Osteoblast (primary cell): Measurements from ENCODE around the gene TMEM185B. TPM values are rescaled to one million over a fixed set of nuclear protein-coding genes. Genes with fewer than 3 reads are reported as not detected.

Experiments used
- DNase-seq: peaks from one replicate; pipeline ENCODE4 v3.0.0; 2011; ENCODE audit warnings: low spot score, mixed read lengths; ENCODE audit not compliant: insufficient read length; ENCODE audit errors: missing footprints
- H2AFZ ChIP-seq: 2 replicates; pipeline ENCODE4 v1.6.0; 2011; ENCODE audit warnings: mild to moderate bottlenecking, low read length
- H3K27ac ChIP-seq: 2 replicates; pipeline ENCODE4 v1.5.1; 2011; ENCODE audit warnings: mild to moderate bottlenecking, low read depth, low read length, moderate library complexity
- H3K27me3 ChIP-seq: 2 replicates; pipeline ENCODE4 v1.6.0; 2012; ENCODE audit warnings: mild to moderate bottlenecking, control low read depth, inconsistent platforms, low read length, moderate library complexity; ENCODE audit not compliant: insufficient read depth
- H3K36me3 ChIP-seq: 2 replicates; pipeline ENCODE4 v1.5.1; 2011; ENCODE audit warnings: mild to moderate bottlenecking, low read length, control low read depth, moderate library complexity; ENCODE audit not compliant: insufficient read depth
- H3K4me1 ChIP-seq: 2 replicates; pipeline ENCODE4 v1.5.1; 2011; ENCODE audit warnings: mild to moderate bottlenecking, low read length, control low read depth, moderate library complexity; ENCODE audit not compliant: insufficient read depth
- H3K4me2 ChIP-seq: 2 replicates; pipeline ENCODE4 v1.6.0; 2011; ENCODE audit warnings: mild to moderate bottlenecking, low read length; ENCODE audit not compliant: insufficient read depth
- H3K4me3 ChIP-seq: fragments of 200-600 bp; sonication (generic); 3 replicates; pipeline ENCODE4 v1.5.1; 2012; ENCODE audit warnings: mild to moderate bottlenecking, low read length, inconsistent platforms; ENCODE audit not compliant: insufficient read depth
- H3K79me2 ChIP-seq: 2 replicates; pipeline ENCODE4 v1.6.0; 2012; ENCODE audit warnings: mild to moderate bottlenecking, low read length, control low read depth, inconsistent platforms; ENCODE audit not compliant: insufficient read depth
- H3K9me3 ChIP-seq: 2 replicates; pipeline ENCODE4 v1.5.1; 2011; ENCODE audit warnings: low read depth, low read length, control low read depth
- H4K20me1 ChIP-seq: 2 replicates; pipeline ENCODE4 v1.6.0; 2012; ENCODE audit warnings: mild to moderate bottlenecking, low read length, control low read depth; ENCODE audit not compliant: insufficient read depth
- total RNA-seq: library from RNA; depleted of rRNA; stranded (reverse); fragments of >200 nt; gene quantifications from 2 replicates; pipeline ENCODE4 v1.2.3, GENCODE V29; 2012
- TF ChIP-seq, protein P1 (sequence below): IDR thresholded peaks from 2 replicates; pipeline ENCODE4 v1.5.1; 2011; ENCODE audit warnings: mild to moderate bottlenecking, low read depth, low read length, moderate library complexity; ENCODE audit errors: extremely low read depth

The TMEM185B gene
- total RNA-seq, 1 donor, result 46.7 TPM

DNA sequence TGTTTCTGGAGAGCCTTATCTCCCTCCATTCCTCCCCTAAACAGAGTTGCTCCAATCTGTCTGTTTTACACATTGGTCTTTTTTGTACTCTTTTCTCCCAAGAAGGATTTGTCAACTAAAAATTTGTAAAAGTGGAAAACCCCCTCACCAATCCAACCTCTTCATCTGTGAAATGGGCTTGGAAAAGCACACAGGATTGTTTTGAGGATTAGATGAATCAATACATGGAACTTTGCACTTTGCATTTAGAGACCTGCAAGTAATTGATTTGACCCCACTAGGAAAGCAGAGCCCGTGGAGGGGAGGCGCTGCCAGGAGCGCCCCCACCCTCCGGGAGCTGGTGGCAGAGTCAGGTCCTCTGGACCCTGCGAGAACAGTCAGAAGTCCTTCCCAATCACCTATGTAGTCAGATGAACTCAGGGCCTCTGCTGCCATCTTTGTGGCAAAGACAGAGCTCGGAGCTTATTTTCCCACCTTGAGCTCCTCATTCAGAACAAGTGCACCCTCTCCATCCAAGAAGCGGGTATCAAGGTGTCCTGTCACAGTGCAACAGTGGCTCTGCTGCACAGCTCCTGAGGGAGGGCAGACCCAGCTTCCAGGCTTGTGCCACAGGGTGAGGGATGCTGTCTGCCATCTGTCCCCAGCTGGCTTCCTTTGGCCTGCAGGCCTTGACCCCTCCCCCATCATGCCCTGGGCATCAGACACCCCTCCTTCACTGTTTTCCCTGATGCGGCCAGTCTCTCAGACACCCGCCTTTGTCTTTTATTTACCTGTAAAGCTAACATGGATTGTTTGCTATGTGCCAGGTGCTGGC is 1.7 kb upstream of the TMEM185B start:
- H3K4me2 ChIP-seq, result no peak overlapping the region
- no peak overlapping the region for H2AFZ ChIP-seq
- DNase-seq, result peak; percentile 27
- H3K9me3 ChIP-seq, result no peaks in the 10 kb centered on the region
- no peaks in the 10 kb centered on the region for H3K36me3 ChIP-seq
- no peak overlapping the region for H3K4me3 ChIP-seq
- peaks cover 22% of the 10 kb centered on the region for H3K4me1 ChIP-seq
- TF ChIP-seq, protein P1, sequence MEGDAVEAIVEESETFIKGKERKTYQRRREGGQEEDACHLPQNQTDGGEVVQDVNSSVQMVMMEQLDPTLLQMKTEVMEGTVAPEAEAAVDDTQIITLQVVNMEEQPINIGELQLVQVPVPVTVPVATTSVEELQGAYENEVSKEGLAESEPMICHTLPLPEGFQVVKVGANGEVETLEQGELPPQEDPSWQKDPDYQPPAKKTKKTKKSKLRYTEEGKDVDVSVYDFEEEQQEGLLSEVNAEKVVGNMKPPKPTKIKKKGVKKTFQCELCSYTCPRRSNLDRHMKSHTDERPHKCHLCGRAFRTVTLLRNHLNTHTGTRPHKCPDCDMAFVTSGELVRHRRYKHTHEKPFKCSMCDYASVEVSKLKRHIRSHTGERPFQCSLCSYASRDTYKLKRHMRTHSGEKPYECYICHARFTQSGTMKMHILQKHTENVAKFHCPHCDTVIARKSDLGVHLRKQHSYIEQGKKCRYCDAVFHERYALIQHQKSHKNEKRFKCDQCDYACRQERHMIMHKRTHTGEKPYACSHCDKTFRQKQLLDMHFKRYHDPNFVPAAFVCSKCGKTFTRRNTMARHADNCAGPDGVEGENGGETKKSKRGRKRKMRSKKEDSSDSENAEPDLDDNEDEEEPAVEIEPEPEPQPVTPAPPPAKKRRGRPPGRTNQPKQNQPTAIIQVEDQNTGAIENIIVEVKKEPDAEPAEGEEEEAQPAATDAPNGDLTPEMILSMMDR, result no peak
- no peaks in the 10 kb centered on the region for H3K27me3 ChIP-seq
- peaks cover 19% of the 10 kb centered on the region for H3K79me2 ChIP-seq
- H4K20me1 ChIP-seq, result peaks cover 2% of the 10 kb centered on the region
- no peak overlapping the region for H3K27ac ChIP-seq

DNA sequence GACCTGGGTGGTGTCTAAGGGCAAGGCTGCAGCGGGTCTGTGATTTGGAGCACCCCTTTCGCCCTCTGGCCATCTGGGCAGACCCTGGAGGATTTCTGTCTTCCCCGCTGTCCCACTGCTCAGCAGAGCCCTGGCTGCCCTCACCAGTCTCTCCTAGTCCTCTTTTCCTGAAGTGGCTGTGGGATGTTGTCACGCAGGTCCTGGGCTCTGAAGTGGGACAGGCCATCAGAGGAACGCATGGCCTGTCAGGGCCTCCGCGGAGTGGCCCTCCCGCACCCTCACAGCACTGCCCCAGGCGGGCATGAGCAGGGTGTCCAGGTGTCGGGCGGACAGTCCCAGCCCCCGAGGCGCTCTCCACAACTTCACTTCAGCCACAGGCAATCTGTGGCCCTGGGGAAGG is 1.1 kb upstream of the TMEM185B start:
- no peaks in the 10 kb centered on the region for H3K27me3 ChIP-seq
- peak; percentile 61 for DNase-seq
- H3K4me2 ChIP-seq, result peak overlapping the region; percentile 87
- no peaks in the 10 kb centered on the region for H3K9me3 ChIP-seq
- H3K27ac ChIP-seq, result no peak overlapping the region
- peaks cover 22% of the 10 kb centered on the region for H3K4me1 ChIP-seq
- H4K20me1 ChIP-seq, result peaks cover 5% of the 10 kb centered on the region
- no peaks in the 10 kb centered on the region for H3K36me3 ChIP-seq
- no peak overlapping the region for H2AFZ ChIP-seq
- H3K4me3 ChIP-seq, result no peak overlapping the region
- H3K79me2 ChIP-seq, result peaks cover 19% of the 10 kb centered on the region
- TF ChIP-seq, protein P1, result no peak

DNA sequence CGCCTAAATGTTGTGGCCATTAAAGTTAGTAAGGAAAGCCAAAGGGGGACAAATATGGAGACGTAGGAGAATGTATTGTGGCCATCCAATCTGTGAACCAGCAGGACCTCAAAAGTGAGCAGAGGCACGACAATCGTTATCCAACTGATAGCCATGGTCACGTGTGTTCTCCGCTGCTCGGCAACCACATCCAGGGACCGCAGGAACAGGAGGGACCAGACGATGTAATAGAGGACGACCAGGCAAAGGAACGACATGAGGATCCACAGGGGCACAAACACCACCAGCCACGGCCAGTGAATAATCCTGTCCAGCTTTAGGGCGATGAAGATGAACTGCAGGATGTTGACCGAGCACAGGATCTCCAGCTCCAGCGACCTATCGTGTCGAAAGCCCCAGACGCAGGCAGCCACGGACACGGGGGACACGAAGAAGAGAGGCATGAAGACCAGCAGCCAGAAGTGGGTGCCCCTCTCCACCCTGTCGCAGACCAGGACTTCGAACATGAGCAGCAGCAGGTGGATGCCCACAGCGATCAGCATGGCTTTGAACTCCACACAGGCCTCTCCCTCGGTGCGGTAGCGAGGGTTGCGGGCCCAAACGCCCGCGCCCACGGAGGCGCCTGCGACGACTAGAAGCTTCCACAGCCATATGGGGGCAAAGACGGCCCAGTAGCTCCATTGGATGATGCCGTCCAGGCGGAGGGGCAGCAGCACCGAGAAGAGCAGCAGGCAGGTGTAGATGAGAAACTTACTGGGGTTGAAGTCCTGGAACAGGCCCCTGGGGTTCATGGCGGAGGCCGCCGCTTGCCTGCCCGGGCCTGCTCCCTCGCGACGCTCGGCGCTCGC is 790 bp downstream of the TMEM185B start:
- Histone ChIP-seq H3K4me3 (peak overlapping the region; percentile 84), H4K20me1 (peaks cover 9% of the 10 kb centered on the region), H3K4me2 (peak overlapping the region; percentile 87), H3K9me3 (no peaks in the 10 kb centered on the region), H3K79me2 (peaks cover 19% of the 10 kb centered on the region), H3K4me1 (peaks cover 22% of the 10 kb centered on the region), H3K36me3 (no peaks in the 10 kb centered on the region), H3K27me3 (no peaks in the 10 kb centered on the region), H3K27ac (peak overlapping the region; percentile 81), H2AFZ (peak overlapping the region; percentile 86)
- DNase-seq, result peak; percentile 23
- TF ChIP-seq, protein P1, result no peak

DNA sequence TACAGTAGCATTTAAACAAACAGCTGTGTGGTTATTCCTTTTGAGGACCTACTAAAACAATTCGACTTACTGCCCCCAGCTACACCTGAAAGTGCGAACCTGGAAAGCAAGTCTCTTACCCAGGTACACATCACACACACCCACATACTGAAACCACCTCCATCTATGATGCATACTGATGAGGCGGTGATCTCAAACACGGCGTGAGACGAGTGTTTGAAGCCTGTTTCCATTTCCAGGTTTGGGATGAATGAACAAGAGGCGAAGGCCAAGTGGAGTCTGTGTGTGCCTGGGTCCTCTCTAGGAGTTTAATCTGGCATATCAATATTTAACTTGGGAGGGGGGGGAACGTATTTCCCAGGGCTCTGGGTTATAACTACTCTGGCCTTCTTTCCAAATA is 1.6 kb downstream of the TMEM185B start:
- Histone ChIP-seq H3K79me2 (peaks cover 19% of the 10 kb centered on the region), H3K9me3 (no peaks in the 10 kb centered on the region), H3K4me2 (peak overlapping the region; percentile 20), H3K27me3 (no peaks in the 10 kb centered on the region), H3K4me1 (peaks cover 22% of the 10 kb centered on the region), H2AFZ (no peak overlapping the region), H3K27ac (no peak overlapping the region), H3K4me3 (no peak overlapping the region), H4K20me1 (peaks cover 9% of the 10 kb centered on the region), H3K36me3 (no peaks in the 10 kb centered on the region)
- TF ChIP-seq, protein P1, result no peak
- DNase-seq, result peak; percentile 6
